GM23248 (cell line): ENCODE measurements around the gene STK32A.

ENCODE experiments used
- EZH2 ChIP-seq: fragments of 200-600 bp; sonication (generic); IDR thresholded peaks from 2 replicates; pipeline ENCODE4 v1.6.1; 2018; ENCODE audit warnings: antibody characterized with exemption, mild to moderate bottlenecking; ENCODE audit not compliant: insufficient read depth, poor library complexity, severe bottlenecking
- EZH2phosphoT487 ChIP-seq: fragments of 200-600 bp; sonication (generic); IDR thresholded peaks from 2 replicates; pipeline ENCODE4 v1.6.1; 2018; ENCODE audit warnings: antibody characterized with exemption, moderate library complexity, mild to moderate bottlenecking, low read depth; ENCODE audit not compliant: insufficient read depth

DNA sequence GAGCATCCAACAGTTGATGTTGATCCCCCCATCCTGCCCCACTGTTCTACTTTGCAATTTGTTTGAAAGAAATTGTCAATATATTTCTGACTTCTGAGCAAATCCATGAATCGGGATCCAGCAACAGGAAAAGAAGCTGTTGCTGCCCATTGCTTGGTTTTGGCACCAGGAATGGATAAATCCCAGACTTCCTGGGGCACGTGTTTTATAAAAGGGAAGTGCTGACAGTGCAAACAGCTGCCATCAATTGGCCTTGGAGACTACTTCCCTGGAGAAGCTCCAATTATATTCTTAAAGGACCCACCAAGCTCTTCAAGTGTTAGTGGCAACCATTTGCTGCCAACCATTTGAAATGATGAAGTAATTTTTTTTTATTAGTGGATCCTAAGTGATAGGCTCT lies 13.7 kb downstream of the STK32A start:
- no peak for TF ChIP-seq EZH2
- no peak for TF ChIP-seq EZH2phosphoT487
